Measurements from ENCODE around the gene CNOT4.
A peak's percentile ranks its signal among the peaks of the same experiment; 100 is the strongest.

DNA sequence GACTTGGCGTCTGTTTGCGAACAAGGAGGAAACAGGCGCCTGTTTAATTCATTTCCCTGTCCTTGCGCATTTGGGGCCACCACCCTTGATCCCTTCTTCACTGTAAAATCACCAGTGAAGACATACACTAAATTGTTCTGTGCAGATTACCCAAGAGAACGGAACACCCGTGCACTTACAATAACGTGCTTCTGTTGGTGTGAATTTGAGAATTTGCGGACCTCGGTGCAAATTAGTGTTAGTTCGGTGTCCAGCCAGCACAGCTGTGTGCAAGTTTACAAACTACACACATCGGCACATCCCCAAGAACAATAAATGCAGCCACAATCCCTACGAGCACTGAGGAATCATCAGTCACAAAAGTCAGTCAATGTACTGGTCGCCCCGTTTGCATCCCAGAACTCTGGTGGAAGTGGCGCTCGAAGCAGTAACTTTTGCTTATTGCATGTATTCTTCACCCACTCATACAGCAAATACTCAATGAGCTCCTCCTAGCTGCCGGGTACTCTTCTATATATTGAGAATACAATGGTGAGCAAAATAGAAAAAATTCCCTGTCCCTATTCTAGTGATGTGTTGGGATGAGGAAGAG lies 786 bp upstream of the CNOT4 start:
- TF ChIP-seq, protein P1, sequence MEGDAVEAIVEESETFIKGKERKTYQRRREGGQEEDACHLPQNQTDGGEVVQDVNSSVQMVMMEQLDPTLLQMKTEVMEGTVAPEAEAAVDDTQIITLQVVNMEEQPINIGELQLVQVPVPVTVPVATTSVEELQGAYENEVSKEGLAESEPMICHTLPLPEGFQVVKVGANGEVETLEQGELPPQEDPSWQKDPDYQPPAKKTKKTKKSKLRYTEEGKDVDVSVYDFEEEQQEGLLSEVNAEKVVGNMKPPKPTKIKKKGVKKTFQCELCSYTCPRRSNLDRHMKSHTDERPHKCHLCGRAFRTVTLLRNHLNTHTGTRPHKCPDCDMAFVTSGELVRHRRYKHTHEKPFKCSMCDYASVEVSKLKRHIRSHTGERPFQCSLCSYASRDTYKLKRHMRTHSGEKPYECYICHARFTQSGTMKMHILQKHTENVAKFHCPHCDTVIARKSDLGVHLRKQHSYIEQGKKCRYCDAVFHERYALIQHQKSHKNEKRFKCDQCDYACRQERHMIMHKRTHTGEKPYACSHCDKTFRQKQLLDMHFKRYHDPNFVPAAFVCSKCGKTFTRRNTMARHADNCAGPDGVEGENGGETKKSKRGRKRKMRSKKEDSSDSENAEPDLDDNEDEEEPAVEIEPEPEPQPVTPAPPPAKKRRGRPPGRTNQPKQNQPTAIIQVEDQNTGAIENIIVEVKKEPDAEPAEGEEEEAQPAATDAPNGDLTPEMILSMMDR (conservative IDR thresholded peaks at IDR 0.05 in 1 of 2, IDR thresholded peaks at IDR 0.05 in 1 of 2; ENCODE audit: extremely low read depth in 1 of 2, insufficient read depth in 1 of 2, low read depth in 1 of 2, low read length in 2 of 2): peak in 1 of 2 donors; percentile 23
- TF ChIP-seq EZH2 (IDR thresholded peaks at IDR 0.05; ENCODE audit: borderline replicate concordance, low read length): no peak
